Liver (tissue), 9 donors: ENCODE results near the gene ERI2. TPM values are rescaled to one million over a fixed set of nuclear protein-coding genes. Genes with fewer than 3 reads are reported as not detected.

ENCODE experiments used
- DNase-seq: peaks from one replicate; pipeline ENCODE4 v3.0.0-alpha.2; 2017; ENCODE audit warnings: low spot score
- H3K27ac ChIP-seq, 2 donors: one replicate each; pipeline ENCODE4 v1.7.0; 2013; ENCODE audit warnings: inconsistent platforms in 2 of 2, low read length in 2 of 2, control low read depth in 1 of 2, low read depth in 1 of 2, mild to moderate bottlenecking in 1 of 2
- H3K27me3 ChIP-seq, 4 donors: one replicate each; pipeline versions ENCODE4 v1.6.1 to v1.7.0; 2013; ENCODE audit warnings: low read length in 3 of 4, inconsistent platforms in 1 of 4, mild to moderate bottlenecking in 1 of 4, moderate library complexity in 1 of 4; ENCODE audit not compliant: control insufficient read depth in 4 of 4, insufficient read depth in 4 of 4
- H3K36me3 ChIP-seq, 4 donors: one replicate each; pipeline versions ENCODE4 v1.6.1 to v1.7.0; 2013; ENCODE audit warnings: low read length in 3 of 4, mild to moderate bottlenecking in 3 of 4, low read depth in 1 of 4, moderate library complexity in 1 of 4; ENCODE audit not compliant: control insufficient read depth in 4 of 4, insufficient read depth in 3 of 4
- H3K4me1 ChIP-seq, 4 donors: one replicate each; pipeline versions ENCODE4 v1.6.1 to v1.7.0; 2013; ENCODE audit warnings: low read length in 3 of 4, mild to moderate bottlenecking in 3 of 4, moderate library complexity in 1 of 4; ENCODE audit not compliant: control insufficient read depth in 4 of 4, insufficient read depth in 4 of 4
- H3K4me3 ChIP-seq, 3 donors: one replicate each; pipeline versions ENCODE4 v1.6.1 to v1.7.0; 2013; ENCODE audit warnings: low read length in 3 of 3, control low read depth in 1 of 3, low read depth in 1 of 3, mild to moderate bottlenecking in 1 of 3
- H3K9ac ChIP-seq, 2 donors: one replicate each; pipeline ENCODE4 v1.7.0; 2013; ENCODE audit warnings: low read length in 2 of 2, mild to moderate bottlenecking in 2 of 2, moderate library complexity in 2 of 2, control low read depth in 1 of 2, low read depth in 1 of 2
- H3K9me3 ChIP-seq, 4 donors: one replicate each; pipeline versions ENCODE4 v1.6.1 to v1.7.0; 2013; ENCODE audit warnings: low read length in 3 of 4; ENCODE audit not compliant: control insufficient read depth in 4 of 4
- ATF3 ChIP-seq: IDR thresholded peaks from 2 replicates; pipeline ENCODE4 v1.6.1; 2016; ENCODE audit warnings: antibody characterized with exemption
- CTCF ChIP-seq: fragments of 150-350 bp; IDR thresholded peaks from 2 replicates; pipeline ENCODE4 v1.5.1; 2017; ENCODE audit warnings: improper control_type of control experiment, low read depth, low read length; ENCODE audit not compliant: missing input control
- EGR1 ChIP-seq, 2 donors: IDR thresholded peaks; 2 replicates each; pipeline ENCODE4 v1.6.1; 2016 to 2018; ENCODE audit warnings: antibody characterized with exemption in 2 of 2, low read depth in 2 of 2
- FOXA1 ChIP-seq: IDR thresholded peaks from 2 replicates; pipeline ENCODE4 v1.6.1; 2016; ENCODE audit warnings: antibody characterized with exemption
- FOXA2 ChIP-seq: IDR thresholded peaks from 2 replicates; pipeline ENCODE4 v1.6.1; 2016; ENCODE audit warnings: antibody characterized with exemption
- HNF4A ChIP-seq, 2 donors: conservative IDR thresholded peaks; 2 replicates each; pipeline ENCODE4 v1.6.1; 2016; ENCODE audit warnings: antibody characterized with exemption in 2 of 2, mild to moderate bottlenecking in 2 of 2
- HNF4G ChIP-seq: IDR thresholded peaks from 2 replicates; pipeline ENCODE4 v1.6.1; 2016; ENCODE audit warnings: antibody characterized with exemption
- JUND ChIP-seq, 2 donors: IDR thresholded peaks; 2 replicates each; pipeline ENCODE4 v1.6.1; 2016; ENCODE audit warnings: antibody characterized with exemption in 2 of 2
- MAX ChIP-seq: IDR thresholded peaks from 2 replicates; pipeline ENCODE4 v1.6.1; 2016; ENCODE audit warnings: antibody characterized with exemption
- NR2F2 ChIP-seq: IDR thresholded peaks from 2 replicates; pipeline ENCODE4 v1.6.1; 2016; ENCODE audit warnings: antibody characterized with exemption
- RAD21 ChIP-seq, 2 donors: IDR thresholded peaks; 2 replicates each; pipeline ENCODE4 v1.6.1; 2016; ENCODE audit warnings: antibody characterized with exemption in 2 of 2, mild to moderate bottlenecking in 2 of 2
- REST ChIP-seq: IDR thresholded peaks from 2 replicates; pipeline ENCODE4 v1.6.1; 2016; ENCODE audit warnings: antibody characterized with exemption, mild to moderate bottlenecking
- RXRA ChIP-seq, 2 donors: IDR thresholded peaks; 2 replicates each; pipeline ENCODE4 v1.6.1; 2017 to 2018; ENCODE audit warnings: antibody characterized with exemption in 2 of 2, mild to moderate bottlenecking in 1 of 2
- SP1 ChIP-seq: IDR thresholded peaks from 2 replicates; pipeline ENCODE4 v1.6.1; 2018; ENCODE audit warnings: antibody characterized with exemption, mild to moderate bottlenecking
- TAF1 ChIP-seq: conservative IDR thresholded peaks from 2 replicates; pipeline ENCODE4 v1.6.1; 2016; ENCODE audit warnings: antibody characterized with exemption, mild to moderate bottlenecking
- YY1 ChIP-seq: IDR thresholded peaks from 2 replicates; pipeline ENCODE4 v1.6.1; 2016; ENCODE audit warnings: antibody characterized with exemption, mild to moderate bottlenecking
- ZBTB33 ChIP-seq: IDR thresholded peaks from 2 replicates; pipeline ENCODE4 v1.6.1; 2016; ENCODE audit warnings: antibody characterized with exemption
- WGBS: extraction: QIAGEN DNeasy Blood & Tissue Kit; methylation state at CpG from one replicate; pipeline ENCODE4 v1.1.7; 2013; 5-methylcytosine and 5-hydroxymethylcytosine counted together
- polyA plus RNA-seq, 2 donors: library from polyadenylated mRNA; stranded (reverse) in 1 of 2; unstranded in 1 of 2; fragments of 200-250 nt in 1 of 2; fragments of >200 nt in 1 of 2; fragmentation: Nextera tagmentation in 1 of 2; extraction: Ambion mirVana in 1 of 2; gene quantifications; one replicate each; pipeline versions ENCODE4 v1.2.1 to v1.2.3, GENCODE V29; 2013 to 2015
- total RNA-seq, 2 donors: library from RNA; depleted of rRNA; stranded (reverse); fragments of >200 nt; gene quantifications; one replicate each; pipeline ENCODE4 v1.2.3, GENCODE V29; 2014
- donor health status: healthy.
- donor health status: healthy.
- donor health status: healthy.
- donor health status: healthy.
- donor health status: healthy.

ERI2 gene
- total and polyA plus RNA-seq, 4 donors = 8.8 to 79.1 (median 19.1) TPM

GRCh38 chr16:20826039-20826566 is 19.8 kb upstream of the ERI2 start:
- Histone ChIP-seq H3K27ac (no peak overlapping the region), H3K36me3 (peaks cover 0 to 2% (median 0%) of the 10 kb centered on the region in 4 donors), H3K4me1 (no peaks in the 10 kb centered on the region), H3K4me3 (no peak overlapping the region), H3K9ac (no peak overlapping the region), H3K27me3 (no peaks in the 10 kb centered on the region), H3K9me3 (no peaks in the 10 kb centered on the region)
- 56% methylated on average over 3 of the region's 3 CpGs for WGBS
- no peak for TF ChIP-seq RAD21 (IDR thresholded peaks at IDR 0.05)
- no peak for TF ChIP-seq RXRA (IDR thresholded peaks at IDR 0.05)
- TF ChIP-seq FOXA2 = no peak
- no peak for TF ChIP-seq NR2F2
- TF ChIP-seq HNF4G = no peak
- TF ChIP-seq JUND (IDR thresholded peaks at IDR 0.05) = no peak
- no peak for TF ChIP-seq EGR1 (IDR thresholded peaks at IDR 0.05; ENCODE audit: low read depth in 2 of 2)
- TF ChIP-seq REST = no peak
- TF ChIP-seq TAF1 = no peak
- no peak for DNase-seq

GRCh38 chr16:20822521-20823325 is 16.5 kb upstream of the ERI2 start:
- H3K4me3 ChIP-seq = no peak overlapping the region
- H3K27me3 ChIP-seq = no peaks in the 10 kb centered on the region
- TF ChIP-seq CTCF = no peak
- TF ChIP-seq SP1 = no peak
- no peak for TF ChIP-seq RXRA (IDR thresholded peaks at IDR 0.05)
- TF ChIP-seq TAF1 = no peak
- no peak for TF ChIP-seq JUND (IDR thresholded peaks at IDR 0.05)
- no peak for TF ChIP-seq HNF4G
- no peak for TF ChIP-seq REST
- TF ChIP-seq RAD21 (IDR thresholded peaks at IDR 0.05) = no peak
- TF ChIP-seq MAX = no peak
- no peak for TF ChIP-seq ATF3
- no peak for TF ChIP-seq NR2F2
- TF ChIP-seq HNF4A (conservative IDR thresholded peaks at IDR 0.05) = no peak
- no peak for TF ChIP-seq YY1
- no peak for TF ChIP-seq FOXA2
- no peak for TF ChIP-seq FOXA1
- no peak for TF ChIP-seq ZBTB33
- no peak for TF ChIP-seq EGR1 (IDR thresholded peaks at IDR 0.05; ENCODE audit: low read depth in 2 of 2)
- H3K9ac ChIP-seq = no peak overlapping the region
- DNase-seq = no peak
- WGBS = 86% methylated on average over 3 of the region's 3 CpGs
- H3K36me3 ChIP-seq = peaks cover 0 to 2% (median 0%) of the 10 kb centered on the region in 4 donors
- H3K9me3 ChIP-seq = no peaks in the 10 kb centered on the region
- no peaks in the 10 kb centered on the region for H3K4me1 ChIP-seq
- no peak overlapping the region for H3K27ac ChIP-seq
